GM19468 (cell line): ENCODE results near the gene LTBP1.
"Not testable (repeated sequence)": the region's sequence is repeated elsewhere in the genome, so short reads cannot be mapped to it uniquely, and the experiment has no call there.

Experiments used
- ATAC-seq: cut with Tn5 transposase; IDR thresholded peaks from one replicate; pipeline ENCODE4 v1.9.1; 2021; ENCODE audit warnings: mild to moderate bottlenecking, moderate library complexity, moderate number of reproducible peaks; ENCODE audit not compliant: unreplicated experiment; ENCODE audit errors: extremely low read depth

LTBP1 gene

GRCh38 chr2:33213244-33213643, 266.5 kb downstream of the LTBP1 start:
- ATAC-seq = no peak

GRCh38 chr2:33213648-33214047, 266.9 kb downstream of the LTBP1 start:
- no peak for ATAC-seq

GRCh38 chr2:33214436-33214835, 267.7 kb downstream of the LTBP1 start:
- ATAC-seq = no peak

GRCh38 chr2:33214857-33215256, 268.1 kb downstream of the LTBP1 start:
- no peak for ATAC-seq

- no peak for ATAC-seq
These were observed 268.5 kb downstream of the LTBP1 start for GRCh38 chr2:33215299-33215698.

GRCh38 chr2:33215983-33216382, 269.2 kb downstream of the LTBP1 start:
- no peak for ATAC-seq

GRCh38 chr2:33216508-33217182, 269.9 kb downstream of the LTBP1 start:
- no peak for ATAC-seq

GRCh38 chr2:33217406-33217805, 270.7 kb downstream of the LTBP1 start:
- ATAC-seq = no peak

- no peak for ATAC-seq
These were observed 272.4 kb downstream of the LTBP1 start for GRCh38 chr2:33219114-33219513.

GRCh38 chr2:33219850-33220275, 273.1 kb downstream of the LTBP1 start:
- ATAC-seq = no peak

- ATAC-seq = no peak
These were observed 273.8 kb downstream of the LTBP1 start for GRCh38 chr2:33220533-33220932.

GRCh38 chr2:33221046-33221784, 274.5 kb downstream of the LTBP1 start:
- no peak for ATAC-seq

- ATAC-seq = no peak
These were observed 275.6 kb downstream of the LTBP1 start for GRCh38 chr2:33222309-33222708.

GRCh38 chr2:33223856-33224255, 277.1 kb downstream of the LTBP1 start:
- ATAC-seq = no peak

- no peak for ATAC-seq
These were observed 278.6 kb downstream of the LTBP1 start for GRCh38 chr2:33225350-33225749.

- no peak for ATAC-seq
These were observed 279.8 kb downstream of the LTBP1 start for GRCh38 chr2:33226546-33226945.

- ATAC-seq = no peak
These were observed 282.9 kb downstream of the LTBP1 start for GRCh38 chr2:33229646-33230045.

GRCh38 chr2:33230195-33230594, 283.4 kb downstream of the LTBP1 start:
- ATAC-seq = no peak

GRCh38 chr2:33230842-33231241, 284.1 kb downstream of the LTBP1 start:
- no peak for ATAC-seq

GRCh38 chr2:33235559-33235958, 288.8 kb downstream of the LTBP1 start:
- ATAC-seq = not testable (repeated sequence)

GRCh38 chr2:33236482-33237385, 290.0 kb downstream of the LTBP1 start:
- ATAC-seq = no peak
